ENCODE results near the gene GRN.

Gene GRN

GRCh38 chr17:44311562-44312181, 33.4 kb upstream of the GRN start:
- no peak overlapping the region for H3K27ac ChIP-seq (ENCODE audit: low read depth, low read length)
- no peaks in the 10 kb centered on the region for H3F3A ChIP-seq (ENCODE audit: control insufficient read depth, insufficient read depth)
- H4K20me1 ChIP-seq (ENCODE audit: control insufficient read depth, insufficient read depth, low read depth, low read length), result no peaks in the 10 kb centered on the region; the same call in 1 of the 2 replicates
- no peaks in the 10 kb centered on the region for H3K79me2 ChIP-seq (ENCODE audit: control insufficient read depth, low read length)
- H3K4me3 ChIP-seq (ENCODE audit: low read length), result no peak overlapping the region
- TF ChIP-seq EZH2phosphoT487 (IDR thresholded peaks at IDR 0.05; ENCODE audit: borderline replicate concordance, low read length), result no peak
- TF ChIP-seq CTCF (IDR thresholded peaks at IDR 0.05; ENCODE audit: low read depth, low read length, poor library complexity, severe bottlenecking), result no peak
- H3K4me1 ChIP-seq (ENCODE audit: control insufficient read depth, low read length), result peaks cover 41% of the 10 kb centered on the region
- peaks cover 33% of the 10 kb centered on the region for H3K27me3 ChIP-seq (ENCODE audit: control insufficient read depth, low read length)
- H3K36me3 ChIP-seq (ENCODE audit: control insufficient read depth, low read length), result no peaks in the 10 kb centered on the region
- H3K9me3 ChIP-seq (ENCODE audit: control insufficient read depth, insufficient read depth, low read length), result no peaks in the 10 kb centered on the region
- no peak overlapping the region for H3K4me2 ChIP-seq (ENCODE audit: low read length)
- no peaks in the 10 kb centered on the region for H3K9me2 ChIP-seq (replicated peaks; ENCODE audit: control insufficient read depth, low read length)

GRCh38 chr17:44312396-44313104, 32.6 kb upstream of the GRN start:
- Histone ChIP-seq H3K79me2 (ENCODE audit: control insufficient read depth, low read length) (no peaks in the 10 kb centered on the region), H3K27ac (ENCODE audit: low read depth, low read length) (no peak overlapping the region)
- no peak for TF ChIP-seq CTCF (IDR thresholded peaks at IDR 0.05; ENCODE audit: low read depth, low read length, poor library complexity, severe bottlenecking)
- no peak for TF ChIP-seq EZH2phosphoT487 (IDR thresholded peaks at IDR 0.05; ENCODE audit: borderline replicate concordance, low read length)

GRCh38 chr17:44314031-44314430, 31.1 kb upstream of the GRN start:
- Histone ChIP-seq H3K36me3 (ENCODE audit: control insufficient read depth, low read length) (peaks cover 3% of the 10 kb centered on the region; the same call in 1 of the 2 replicates), H3K4me3 (ENCODE audit: low read length) (no peak overlapping the region), H4K20me1 (ENCODE audit: control insufficient read depth, insufficient read depth, low read depth, low read length) (peaks cover 3% of the 10 kb centered on the region), H3K79me2 (ENCODE audit: control insufficient read depth, low read length) (no peaks in the 10 kb centered on the region), H3K4me2 (ENCODE audit: low read length) (no peak overlapping the region), H3F3A (ENCODE audit: control insufficient read depth, insufficient read depth) (peaks cover 3% of the 10 kb centered on the region; the same call in 1 of the 2 replicates), H3K4me1 (ENCODE audit: control insufficient read depth, low read length) (peaks cover 27% of the 10 kb centered on the region), H3K9me3 (ENCODE audit: control insufficient read depth, insufficient read depth, low read length) (no peaks in the 10 kb centered on the region), H3K9me2 (replicated peaks; ENCODE audit: control insufficient read depth, low read length) (no peaks in the 10 kb centered on the region), H3K27ac (ENCODE audit: low read depth, low read length) (no peak overlapping the region), H3K27me3 (ENCODE audit: control insufficient read depth, low read length) (peaks cover 24% of the 10 kb centered on the region)
- TF ChIP-seq EZH2phosphoT487 (IDR thresholded peaks at IDR 0.05; ENCODE audit: borderline replicate concordance, low read length) (no peak), CTCF (IDR thresholded peaks at IDR 0.05; ENCODE audit: low read depth, low read length, poor library complexity, severe bottlenecking) (no peak)

More at GRCh38 chr17:44312396-44313104, 32.6 kb upstream of the GRN start:
- peaks cover 28% of the 10 kb centered on the region for H3K27me3 ChIP-seq (ENCODE audit: control insufficient read depth, low read length)
- no peaks in the 10 kb centered on the region; the same call in 1 of the 2 replicates for H4K20me1 ChIP-seq (ENCODE audit: control insufficient read depth, insufficient read depth, low read depth, low read length)
- H3F3A ChIP-seq (ENCODE audit: control insufficient read depth, insufficient read depth), result peaks cover 3% of the 10 kb centered on the region; the same call in 1 of the 2 replicates
- H3K4me3 ChIP-seq (ENCODE audit: low read length), result no peak overlapping the region
- H3K4me2 ChIP-seq (ENCODE audit: low read length), result no peak overlapping the region
- H3K36me3 ChIP-seq (ENCODE audit: control insufficient read depth, low read length), result no peaks in the 10 kb centered on the region
- H3K9me2 ChIP-seq (replicated peaks; ENCODE audit: control insufficient read depth, low read length), result no peaks in the 10 kb centered on the region
- H3K9me3 ChIP-seq (ENCODE audit: control insufficient read depth, insufficient read depth, low read length), result no peaks in the 10 kb centered on the region
- peaks cover 37% of the 10 kb centered on the region for H3K4me1 ChIP-seq (ENCODE audit: control insufficient read depth, low read length)
